Esophagus muscularis mucosa (tissue), 4 donors: ENCODE results near the gene ANO4. TPM values are rescaled to one million over a fixed set of nuclear protein-coding genes. Genes with fewer than 3 reads are reported as not detected.

Experiments
- DNase-seq: peaks from one replicate; pipeline ENCODE4 v3.0.0-alpha.2; 2017; ENCODE audit errors: extremely low spot score
- H3K27ac ChIP-seq, 4 donors: fragments of 200-600 bp; sonication (generic); replicated peaks in 1 of 4; 1 replicate in 3 of 4; 2 replicates in 1 of 4; pipeline ENCODE4 v1.5.1; 2016 to 2019; ENCODE audit warnings: mild to moderate bottlenecking in 1 of 4
- H3K27me3 ChIP-seq, 4 donors: fragments of 200-600 bp; sonication (generic); one replicate each; pipeline versions ENCODE4 v1.5.1 to v1.6.0; 2016 to 2019
- H3K36me3 ChIP-seq, 4 donors: fragments of 200-600 bp; sonication (generic); one replicate each; pipeline ENCODE4 v1.5.1; 2016 to 2019
- H3K4me1 ChIP-seq, 4 donors: fragments of 200-600 bp; sonication (generic); one replicate each; pipeline ENCODE4 v1.5.1; 2016 to 2019
- H3K4me3 ChIP-seq, 4 donors: fragments of 200-600 bp; sonication (generic); 1 replicate in 2 of 4; 2 replicates in 2 of 4; pipeline ENCODE4 v1.5.1; 2016 to 2019; ENCODE audit warnings: mild to moderate bottlenecking in 4 of 4, moderate library complexity in 1 of 4
- H3K9me3 ChIP-seq, 4 donors: fragments of 200-600 bp; sonication (generic); 1 replicate in 3 of 4; 2 replicates in 1 of 4; pipeline ENCODE4 v1.5.1; 2016 to 2019
- EP300 ChIP-seq: sonication (generic); formaldehyde crosslinking; IDR thresholded peaks from one replicate; pipeline ENCODE4 v1.6.1; 2017; ENCODE audit warnings: antibody characterized with exemption
- POLR2A ChIP-seq: fragments of 450-650 bp; IDR thresholded peaks from one replicate; pipeline ENCODE4 v1.6.1; 2017; ENCODE audit warnings: antibody characterized with exemption, moderate library complexity, mild to moderate bottlenecking, low read depth
- POLR2AphosphoS5 ChIP-seq, 2 donors: sonication (generic); formaldehyde crosslinking; IDR thresholded peaks; one replicate each; pipeline ENCODE4 v1.6.1; 2017; ENCODE audit warnings: antibody characterized with exemption in 2 of 2
- WGBS: methylation state at CpG from one replicate; pipeline ENCODE4 v1.1.5; 2018; 5-methylcytosine and 5-hydroxymethylcytosine counted together
- intact Hi-C: fragments of 100-400 bp; cut with DNase I; formaldehyde crosslinking; loops from one replicate; pipeline ENCODE4 v1.15.1; 2023
- total RNA-seq, 4 donors: library from RNA; depleted of rRNA; stranded (reverse); fragments of >200 nt; gene quantifications; one replicate each; pipeline versions ENCODE4 v1.1.0 to v1.2.1, GENCODE V29; 2016
- TF ChIP-seq, protein P1 (sequence below), 3 experiments: fragments of 200-600 bp in 2 of 3; fragments of 450-650 bp in 1 of 3; sonication (generic) in 2 of 3; IDR thresholded peaks; one replicate each; pipeline ENCODE4 v1.5.1; 2017 to 2019; ENCODE audit warnings: antibody characterized with exemption in 3 of 3, mild to moderate bottlenecking in 2 of 3, moderate library complexity in 1 of 3

ANO4 gene
- total RNA-seq, 4 donors from 2014 or later, result 0.06 to 0.17 TPM; not detected in 2

DNA sequence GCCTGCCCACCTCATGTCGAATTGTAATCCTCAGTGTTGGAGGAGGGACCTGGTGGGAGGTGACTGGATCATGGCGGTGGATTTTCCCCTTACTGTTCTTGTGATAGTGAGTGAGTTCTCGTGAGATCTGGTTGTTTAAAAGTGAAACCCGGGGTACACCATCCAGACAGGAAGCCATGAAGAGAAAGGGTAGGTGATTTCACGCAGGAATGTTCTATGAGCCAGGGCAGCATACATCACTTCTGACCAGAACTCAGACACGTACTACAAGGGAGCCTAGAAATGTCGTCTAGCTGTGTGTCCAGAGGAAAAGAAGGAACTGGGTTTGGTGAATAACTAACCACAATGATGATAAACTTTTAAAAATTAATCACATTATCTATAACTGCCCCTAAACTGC lies 80.6 kb downstream of the ANO4 start:
- 83% methylated on average over 7 of the region's 7 CpGs for WGBS
- Histone ChIP-seq H3K36me3 (no peaks in the 10 kb centered on the region), H3K4me1 (no peaks in the 10 kb centered on the region), H3K4me3 (no peak overlapping the region), H3K27me3 (no peaks in the 10 kb centered on the region), H3K9me3 (peaks cover 0 to 21% (median 14%) of the 10 kb centered on the region in 4 donors), H3K27ac (no peak overlapping the region)
- DNase-seq, result no peak
- intact Hi-C loops, result no loop called here
- TF ChIP-seq EP300, result no peak
- TF ChIP-seq, protein P1, sequence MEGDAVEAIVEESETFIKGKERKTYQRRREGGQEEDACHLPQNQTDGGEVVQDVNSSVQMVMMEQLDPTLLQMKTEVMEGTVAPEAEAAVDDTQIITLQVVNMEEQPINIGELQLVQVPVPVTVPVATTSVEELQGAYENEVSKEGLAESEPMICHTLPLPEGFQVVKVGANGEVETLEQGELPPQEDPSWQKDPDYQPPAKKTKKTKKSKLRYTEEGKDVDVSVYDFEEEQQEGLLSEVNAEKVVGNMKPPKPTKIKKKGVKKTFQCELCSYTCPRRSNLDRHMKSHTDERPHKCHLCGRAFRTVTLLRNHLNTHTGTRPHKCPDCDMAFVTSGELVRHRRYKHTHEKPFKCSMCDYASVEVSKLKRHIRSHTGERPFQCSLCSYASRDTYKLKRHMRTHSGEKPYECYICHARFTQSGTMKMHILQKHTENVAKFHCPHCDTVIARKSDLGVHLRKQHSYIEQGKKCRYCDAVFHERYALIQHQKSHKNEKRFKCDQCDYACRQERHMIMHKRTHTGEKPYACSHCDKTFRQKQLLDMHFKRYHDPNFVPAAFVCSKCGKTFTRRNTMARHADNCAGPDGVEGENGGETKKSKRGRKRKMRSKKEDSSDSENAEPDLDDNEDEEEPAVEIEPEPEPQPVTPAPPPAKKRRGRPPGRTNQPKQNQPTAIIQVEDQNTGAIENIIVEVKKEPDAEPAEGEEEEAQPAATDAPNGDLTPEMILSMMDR (IDR thresholded peaks at IDR 0.05), result no peak
- TF ChIP-seq POLR2A, result no peak
- no peak for TF ChIP-seq POLR2AphosphoS5 (IDR thresholded peaks at IDR 0.05)

DNA sequence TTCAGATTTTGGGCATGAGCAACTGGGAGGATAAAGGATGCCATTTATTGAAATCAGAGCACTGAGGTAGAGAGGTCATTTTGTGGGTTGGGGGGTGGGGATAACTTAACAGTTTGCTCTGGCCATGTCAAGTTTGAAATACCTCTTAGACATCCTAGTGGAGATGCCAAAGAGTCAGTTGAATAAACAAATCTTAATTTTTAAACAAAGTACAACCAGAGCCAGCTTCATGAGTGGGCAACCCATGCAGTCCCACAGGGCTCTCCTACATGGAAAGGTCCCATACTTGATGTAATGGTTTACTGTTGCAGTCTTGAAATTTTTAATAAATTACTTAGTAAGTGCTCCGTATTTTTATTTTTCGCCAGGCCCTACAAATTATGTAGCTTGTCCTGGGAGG lies 81.2 kb downstream of the ANO4 start:
- Histone ChIP-seq H3K4me1 (no peaks in the 10 kb centered on the region), H3K27ac (no peak overlapping the region), H3K27me3 (no peaks in the 10 kb centered on the region), H3K36me3 (no peaks in the 10 kb centered on the region), H3K9me3 (peaks cover 0 to 21% (median 14%) of the 10 kb centered on the region in 4 donors), H3K4me3 (no peak overlapping the region)
- DNase-seq, result no peak
- 91% methylated on average over 2 of the region's 2 CpGs for WGBS
- TF ChIP-seq, protein P1 (IDR thresholded peaks at IDR 0.05), result no peak
- TF ChIP-seq POLR2AphosphoS5 (IDR thresholded peaks at IDR 0.05) (no peak), POLR2A (no peak), EP300 (no peak)
- intact Hi-C loops, result no loop called here

DNA sequence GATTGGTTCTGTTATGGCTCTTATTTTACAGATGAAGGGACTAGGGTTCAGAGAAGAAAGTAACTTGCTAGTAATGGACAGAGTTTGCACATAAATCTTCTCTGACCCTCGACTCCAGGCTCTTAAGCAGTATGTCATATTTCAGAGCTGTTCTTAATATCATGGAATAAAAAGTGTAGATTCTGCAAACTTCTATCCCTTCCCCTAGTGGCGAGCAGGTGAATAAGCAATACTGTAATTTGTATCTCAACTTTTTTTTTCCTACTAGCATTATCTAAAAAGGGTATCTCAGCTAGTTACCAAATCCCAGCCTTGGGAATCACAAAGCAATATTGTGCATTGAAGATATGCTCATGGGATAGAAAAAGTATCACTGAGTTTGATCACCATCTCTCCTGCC lies 83.2 kb downstream of the ANO4 start:
- Histone ChIP-seq H3K36me3 (no peaks in the 10 kb centered on the region), H3K9me3 (peaks cover 0 to 19% (median 13%) of the 10 kb centered on the region in 4 donors), H3K27me3 (no peaks in the 10 kb centered on the region), H3K27ac (no peak overlapping the region), H3K4me1 (no peaks in the 10 kb centered on the region), H3K4me3 (no peak overlapping the region)
- intact Hi-C loops, result no loop called here
- WGBS, result 62% methylated on average over 2 of the region's 2 CpGs
- DNase-seq, result no peak
- no peak for TF ChIP-seq POLR2A
- TF ChIP-seq, protein P1 (IDR thresholded peaks at IDR 0.05), result no peak
- TF ChIP-seq POLR2AphosphoS5 (IDR thresholded peaks at IDR 0.05), result no peak

DNA sequence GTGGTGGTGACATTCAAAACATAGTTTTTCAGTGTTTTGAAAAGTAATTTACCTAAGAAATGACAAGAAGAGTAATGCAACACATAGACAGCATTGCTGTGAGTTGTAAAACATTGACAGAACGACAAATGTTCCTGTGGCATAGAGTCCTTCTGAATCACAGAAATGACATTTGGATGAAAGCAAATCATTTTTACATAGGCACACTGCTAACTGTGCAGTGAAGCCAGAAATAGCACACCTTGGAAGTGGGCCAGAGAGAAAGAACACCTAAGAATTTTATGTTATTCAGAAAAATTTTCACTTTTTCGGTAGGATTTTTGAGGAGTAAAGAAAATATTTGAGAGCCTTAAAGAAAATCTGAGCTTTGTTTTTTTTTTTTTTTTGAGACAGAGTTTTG lies 100.6 kb downstream of the ANO4 start:
- Histone ChIP-seq H3K4me1 (no peaks in the 10 kb centered on the region), H3K27ac (no peak overlapping the region), H3K27me3 (no peaks in the 10 kb centered on the region), H3K9me3 (no peaks in the 10 kb centered on the region), H3K4me3 (no peak overlapping the region), H3K36me3 (no peaks in the 10 kb centered on the region)
- TF ChIP-seq POLR2AphosphoS5 (IDR thresholded peaks at IDR 0.05) (no peak), POLR2A (no peak), EP300 (no peak)
- TF ChIP-seq, protein P1 (IDR thresholded peaks at IDR 0.05), result no peak
- no peak for DNase-seq
- intact Hi-C loops, result no loop called here
- 86% methylated on average over 2 of the region's 2 CpGs for WGBS

DNA sequence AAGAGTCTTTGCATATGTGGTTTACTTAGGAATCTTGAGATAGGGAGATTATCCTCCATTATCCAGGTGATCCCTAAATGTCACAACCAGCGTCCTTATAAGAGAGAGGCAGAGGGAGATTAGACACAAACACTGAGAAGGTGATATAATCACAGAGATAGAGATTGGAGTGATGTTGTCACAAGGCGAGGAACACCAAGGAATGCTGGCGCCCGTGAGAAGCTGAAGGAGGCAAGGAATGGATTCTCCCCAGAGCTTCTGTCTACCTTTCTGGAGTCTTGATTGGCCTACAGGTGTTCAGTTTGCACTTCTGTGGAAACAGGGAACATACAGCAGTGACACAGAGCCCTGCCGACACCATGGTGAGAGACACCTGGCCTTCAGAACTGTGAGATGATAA lies 101.6 kb downstream of the ANO4 start:
- TF ChIP-seq POLR2A (no peak), EP300 (no peak), POLR2AphosphoS5 (IDR thresholded peaks at IDR 0.05) (no peak)
- TF ChIP-seq, protein P1 (IDR thresholded peaks at IDR 0.05), result no peak
- WGBS, result 87% methylated on average over 5 of the region's 5 CpGs
- DNase-seq, result no peak
- no peaks in the 10 kb centered on the region for H3K4me1 ChIP-seq
- H3K27ac ChIP-seq, result no peak overlapping the region
- no peak overlapping the region for H3K4me3 ChIP-seq
- intact Hi-C loops, result no loop called here
- no peaks in the 10 kb centered on the region for H3K36me3 ChIP-seq
- H3K9me3 ChIP-seq, result no peaks in the 10 kb centered on the region
- no peaks in the 10 kb centered on the region for H3K27me3 ChIP-seq
